ENCODE measurements around the gene COL26A1.

- TF ChIP-seq ZNF24 (tag by site-specific recombination; IDR thresholded peaks at IDR 0.05) (no peak), ZNF354C (tag by site-specific recombination; IDR thresholded peaks at IDR 0.05; ENCODE audit: borderline replicate concordance, low read depth) (no peak), CTCF (tag by site-specific recombination; IDR thresholded peaks at IDR 0.05) (no peak), ZBTB7A (tag by site-specific recombination; IDR thresholded peaks at IDR 0.05; ENCODE audit: low read depth) (no peak), REST (tag by site-specific recombination; IDR thresholded peaks at IDR 0.05) (no peak)
Observed at GRCh38 chr7:101539784-101540183, 177.1 kb downstream of the COL26A1 start.
